B cell (primary cell): ENCODE measurements around the gene KLK14. TPM values are rescaled to one million over a fixed set of nuclear protein-coding genes. Genes with fewer than 3 reads are reported as not detected.

ENCODE experiments used
- ATAC-seq: fragments of 200-7000 bp; cut with Tn5 transposase; one replicate; pipeline ENCODE4 v1.10.0; 2021; ENCODE audit warnings: low read depth, mild to moderate bottlenecking, moderate number of reproducible peaks, moderate library complexity
- CTCF ChIA-PET: fragments of 350-600 bp; sonication (Branson Sonifier 250); formaldehyde crosslinking; loops from one replicate; lab custom pipeline; 2021; ENCODE audit warnings: antibody characterized with exemption, inconsistent platforms; lab: Charles Lee
- POLR2A ChIA-PET: fragments of 350-600 bp; sonication (Branson Sonifier 250); formaldehyde crosslinking; loops from one replicate; lab custom pipeline; 2021; ENCODE audit warnings: antibody characterized with exemption; lab: Charles Lee
- DNase-seq: peaks from one replicate; pipeline ENCODE4 v3.0.0; 2013
- H2AFZ ChIP-seq: 2 replicates; pipeline ENCODE4 v1.6.1; 2012; ENCODE audit warnings: mild to moderate bottlenecking, low read depth, low read length; ENCODE audit not compliant: insufficient read depth, poor library complexity, severe bottlenecking
- H3K27ac ChIP-seq, 2 donors: 1 replicate in 1 of 2; 2 replicates in 1 of 2; pipeline ENCODE4 v1.5.1; 2012 to 2013; ENCODE audit warnings: low read length in 2 of 2, mild to moderate bottlenecking in 2 of 2, moderate library complexity in 1 of 2
- H3K27me3 ChIP-seq, 4 experiments: fragments of 200-600 bp in 1 of 4; sonication (generic) in 1 of 4; replicated peaks in 1 of 4; 1 replicate in 2 of 4; 2 replicates in 2 of 4; pipeline versions ENCODE4 v1.6.1 to v1.7.0; 2013 to 2016; ENCODE audit warnings: low read length in 3 of 4, mild to moderate bottlenecking in 2 of 4, mixed read lengths in 1 of 4, moderate library complexity in 1 of 4; ENCODE audit not compliant: insufficient read depth in 4 of 4, control insufficient read depth in 3 of 4; ENCODE audit errors: control extremely low read depth in 1 of 4
- H3K36me3 ChIP-seq, 2 experiments: replicated peaks in 1 of 2; 1 replicate in 1 of 2; 2 replicates in 1 of 2; pipeline versions ENCODE4 v1.6.1 to v1.7.1; 2013; ENCODE audit warnings: low read length in 1 of 2; ENCODE audit not compliant: insufficient read depth in 2 of 2, control insufficient read depth in 1 of 2; ENCODE audit errors: control extremely low read depth in 1 of 2, extremely low read depth in 1 of 2
- H3K4me1 ChIP-seq, 2 donors: fragments of 200-600 bp in 1 of 2; sonication (generic) in 1 of 2; 1 replicate in 1 of 2; 2 replicates in 1 of 2; pipeline versions ENCODE4 v1.5.1 to v1.6.1; 2013 to 2017; ENCODE audit warnings: low read length in 2 of 2; ENCODE audit not compliant: control insufficient read depth in 2 of 2, insufficient read depth in 2 of 2
- H3K4me2 ChIP-seq: replicated peaks from 2 replicates; pipeline ENCODE3; 2012; ENCODE audit warnings: mild to moderate bottlenecking, low read depth, low read length; ENCODE audit not compliant: poor library complexity, severe bottlenecking
- H3K4me3 ChIP-seq, 5 experiments: fragments of 200-600 bp in 1 of 5; sonication (generic) in 1 of 5; 1 replicate in 3 of 5; 2 replicates in 2 of 5; pipeline versions ENCODE4 v1.5.1 to v1.7.0; 2011 to 2016; ENCODE audit warnings: low read length in 4 of 5, mild to moderate bottlenecking in 4 of 5, low read depth in 2 of 5, control low read depth in 1 of 5, moderate library complexity in 1 of 5; ENCODE audit not compliant: insufficient read depth in 1 of 5; ENCODE audit errors: control extremely low read depth in 1 of 5, extremely low read depth in 1 of 5
- H3K79me2 ChIP-seq: fragments of 200-600 bp; sonication (generic); one replicate; pipeline ENCODE4 v1.6.0; 2016; ENCODE audit warnings: low read length; ENCODE audit not compliant: control insufficient read depth, insufficient read depth
- H3K9ac ChIP-seq: fragments of 200-600 bp; sonication (generic); 2 replicates; pipeline ENCODE4 v1.6.1; 2017; ENCODE audit warnings: mild to moderate bottlenecking, low read length, moderate library complexity
- H3K9me3 ChIP-seq, 3 donors: one replicate each; pipeline versions ENCODE4 v1.6.1 to v1.7.1; 2013; ENCODE audit warnings: low read length in 2 of 3; ENCODE audit not compliant: control insufficient read depth in 2 of 3, insufficient read depth in 1 of 3; ENCODE audit errors: control extremely low read depth in 1 of 3
- H4K20me1 ChIP-seq: 2 replicates; pipeline ENCODE4 v1.6.0; 2012; ENCODE audit warnings: mild to moderate bottlenecking, low read length; ENCODE audit not compliant: insufficient read depth, control insufficient read depth, poor library complexity, severe bottlenecking
- H3K27ac Mint-ChIP-seq: one replicate; pipeline ENCODE4 v1.8.0; 2021; ENCODE audit warnings: mixed read lengths
- H3K27me3 Mint-ChIP-seq: one replicate; pipeline ENCODE4 v1.8.0; 2021; ENCODE audit warnings: mixed read lengths
- H3K4me1 Mint-ChIP-seq: one replicate; pipeline ENCODE4 v1.8.0; 2021; ENCODE audit warnings: mixed read lengths
- H3K4me3 Mint-ChIP-seq: one replicate; pipeline ENCODE4 v1.8.0; 2021; ENCODE audit warnings: mixed read lengths
- H3K9me3 Mint-ChIP-seq: one replicate; pipeline ENCODE4 v1.8.0; 2022; ENCODE audit warnings: mixed read lengths; ENCODE audit not compliant: insufficient read depth
- CTCF ChIP-seq: fragments of 200-600 bp; IDR thresholded peaks from one replicate; pipeline ENCODE4 v1.8.0; 2022; ENCODE audit warnings: antibody characterized with exemption, mild to moderate bottlenecking
- EZH2 ChIP-seq: IDR thresholded peaks from 2 replicates; pipeline ENCODE4 v1.6.1; 2012; ENCODE audit warnings: borderline replicate concordance, low read depth, mild to moderate bottlenecking, moderate library complexity, low read length; ENCODE audit not compliant: insufficient read depth, poor library complexity, severe bottlenecking
- WGBS: methylation state at CpG from one replicate; pipeline ENCODE4 v1.1.5; 2013; ENCODE audit warnings: missing lambda C conversion rate; ENCODE audit not compliant: insufficient coverage; 5-methylcytosine and 5-hydroxymethylcytosine counted together
- intact Hi-C: fragments of 100-400 bp; cut with micrococcal nuclease; formaldehyde crosslinking; loops from one replicate; pipeline ENCODE4 v1.10.0; 2022
- polyA plus RNA-seq: library from polyadenylated mRNA; depleted of rRNA; stranded (reverse); fragments of >200 nt; gene quantifications from 2 replicates; pipeline ENCODE4 v1.2.3, GENCODE V29; 2012
- total RNA-seq, 2 donors: library from RNA; stranded (reverse); fragments of 120-200 nt in 1 of 2; gene quantifications; 1 replicate in 1 of 2; 2 replicates in 1 of 2; pipeline versions ENCODE4 v1.2.3 to v1.2.4, GENCODE V29; 2013 to 2022

KLK14 gene
- total and polyA plus RNA-seq, 2 donors (not counting 1 experiment from before 2014, with no cell fraction given) = 0.49 to 0.59 TPM

GRCh38 chr19:51123381-51123800 lies 40.7 kb upstream of the KLK14 start:
- 43% methylated on average over 4 of the region's 6 CpGs for WGBS
- H3K27ac Mint-ChIP-seq = no peak overlapping the region
- DNase-seq (no peak), ATAC-seq (no peak)
- ChIA-PET CTCF (interaction anchor here (1.6 kb wide), 1 partner anchor 39 kb away, joined by 3 read pairs; no protein-coding TSS in a partner anchor), POLR2A (no interaction called here)
- intact Hi-C loops = no loop called here
- Histone ChIP-seq H3K27me3 (peaks cover 0 to 10% (median 0%) of the 10 kb centered on the region in 4 experiments), H3K4me3 (no peak overlapping the region), H3K4me2 (peak overlapping the region; percentile 26), H3K36me3 (no peaks in the 10 kb centered on the region), H4K20me1 (no peaks in the 10 kb centered on the region), H3K9me3 (no peaks in the 10 kb centered on the region), H3K9ac (no peak overlapping the region), H3K27ac (no peak overlapping the region), H3K4me1 (peaks cover 8 to 14% of the 10 kb centered on the region in 2 donors), H2AFZ (peak overlapping the region; percentile 69), H3K79me2 (no peaks in the 10 kb centered on the region)
- H3K27me3 Mint-ChIP-seq = peaks cover 26% of the 10 kb centered on the region
- H3K4me3 Mint-ChIP-seq = no peak overlapping the region
- TF ChIP-seq EZH2 (no peak), CTCF (no peak)
- no peaks in the 10 kb centered on the region for H3K9me3 Mint-ChIP-seq
- peaks cover 10% of the 10 kb centered on the region for H3K4me1 Mint-ChIP-seq

- Histone ChIP-seq H3K4me1 (peaks cover 8 to 14% of the 10 kb centered on the region in 2 donors), H3K36me3 (no peaks in the 10 kb centered on the region), H3K9ac (no peak overlapping the region), H4K20me1 (no peaks in the 10 kb centered on the region), H3K27me3 (peaks cover 0 to 10% (median 0%) of the 10 kb centered on the region in 4 experiments), H3K27ac (no peak overlapping the region), H3K4me2 (no peak overlapping the region), H3K9me3 (no peaks in the 10 kb centered on the region), H2AFZ (no peak overlapping the region), H3K4me3 (no peak overlapping the region), H3K79me2 (no peaks in the 10 kb centered on the region)
- ChIA-PET CTCF (interaction anchor here (1.6 kb wide), 1 partner anchor 40 kb away, joined by 3 read pairs; no protein-coding TSS in a partner anchor), POLR2A (interaction anchor here (0.5 kb wide), 1 partner anchor 756 kb away, joined by 3 read pairs; no protein-coding TSS in a partner anchor)
- H3K4me3 Mint-ChIP-seq = no peak overlapping the region
- no peak for TF ChIP-seq EZH2
- no peak for TF ChIP-seq CTCF
- WGBS = 91% methylated on average over 15 of the region's 22 CpGs
- intact Hi-C loops = no loop called here
- H3K9me3 Mint-ChIP-seq = no peaks in the 10 kb centered on the region
- H3K27ac Mint-ChIP-seq = no peak overlapping the region
- peaks cover 25% of the 10 kb centered on the region for H3K27me3 Mint-ChIP-seq
- no peak for ATAC-seq
- no peak for DNase-seq
- peaks cover 10% of the 10 kb centered on the region for H3K4me1 Mint-ChIP-seq
Measured at GRCh38 chr19:51122112-51122981, 39.7 kb upstream of the KLK14 start.
